ENCODE measurements around the gene PPP1R3C.

GRCh38 chr10:91587710-91588638, 44.9 kb downstream of the PPP1R3C start:
- TF ChIP-seq EZH2 (IDR thresholded peaks at IDR 0.05) = no peak
- TF ChIP-seq CTCF (IDR thresholded peaks at IDR 0.05) = no peak
